ENCODE data around the gene NAALADL2. TPM values are rescaled to one million over a fixed set of nuclear protein-coding genes. Genes with fewer than 3 reads are reported as not detected.

NAALADL2 gene
- total RNA-seq, 1 experiment from 2014 or later: 2.7 TPM

- no TSS peak for BruUV-seq (replicated peaks)
- DNase-seq (ENCODE audit: low read depth, low spot score): no peak
- CTCF ChIA-PET: no interaction called here
- TF ChIP-seq SIN3A (IDR thresholded peaks at IDR 0.05; ENCODE audit: borderline replicate concordance, insufficient read depth, low read depth, low read length) (no peak), REST (IDR thresholded peaks at IDR 0.05; ENCODE audit: insufficient read depth in 1 of 2, low read depth in 2 of 2, low read length in 1 of 2) (no peak), CTCF (IDR thresholded peaks at IDR 0.05) (no peak), TCF7L2 (IDR thresholded peaks at IDR 0.05; ENCODE audit: low read depth, low read length) (no peak), POLR2AphosphoS5 (IDR thresholded peaks at IDR 0.05; ENCODE audit: low read depth, low read length) (no peak)
- H3K36me3 ChIP-seq (ENCODE audit: control insufficient read depth, insufficient read depth, low read length): no peaks in the 10 kb centered on the region
- no peaks in the 10 kb centered on the region for H3K4me1 ChIP-seq (ENCODE audit: control insufficient read depth, insufficient read depth, low read length)
- H3K27ac ChIP-seq (ENCODE audit: low read length): no peak overlapping the region
- intact Hi-C loops (cut with micrococcal nuclease; ENCODE audit: unreplicated experiment): no loop called here
- in situ Hi-C loops (cut with HindIII; ENCODE audit: low pct_unique_long_range_greater_than_20kb, low sequenced_read_pairs): no loop called here
- H3K9me3 ChIP-seq (ENCODE audit: control insufficient read depth, insufficient read depth, low read depth, low read length): 0 out of 2 replicates have a peak, but pooled peaks cover 6% of the 10 kb centered on the region
- H3K4me3 ChIP-seq (ENCODE audit: low read depth in 2 of 2, low read length in 2 of 2): no peak overlapping the region
- H3K27me3 ChIP-seq (ENCODE audit: control insufficient read depth, insufficient read depth, low read length): no peaks in the 10 kb centered on the region
- POLR2A ChIA-PET: no interaction called here
- ATAC-seq: no peak
These were observed 843.8 kb downstream of the NAALADL2 start for GRCh38 chr3:175702956-175703355.

GRCh38 chr3:175704366-175705055 is 845.4 kb downstream of the NAALADL2 start:
- no TSS peak for BruUV-seq (replicated peaks)
- TF ChIP-seq CTCF (IDR thresholded peaks at IDR 0.05) (no peak), REST (IDR thresholded peaks at IDR 0.05; ENCODE audit: insufficient read depth in 1 of 2, low read depth in 2 of 2, low read length in 1 of 2) (no peak), POLR2AphosphoS5 (IDR thresholded peaks at IDR 0.05; ENCODE audit: low read depth, low read length) (no peak), SIN3A (IDR thresholded peaks at IDR 0.05; ENCODE audit: borderline replicate concordance, insufficient read depth, low read depth, low read length) (no peak)
- H3K36me3 ChIP-seq (ENCODE audit: control insufficient read depth, insufficient read depth, low read length): no peaks in the 10 kb centered on the region
- H3K27ac ChIP-seq (ENCODE audit: low read length): no peak overlapping the region
- in situ Hi-C loops (cut with HindIII; ENCODE audit: low pct_unique_long_range_greater_than_20kb, low sequenced_read_pairs) (no loop called here), intact Hi-C loops (cut with micrococcal nuclease; ENCODE audit: unreplicated experiment) (no loop called here)
- no peaks in the 10 kb centered on the region for H3K27me3 ChIP-seq (ENCODE audit: control insufficient read depth, insufficient read depth, low read length)
- CTCF ChIA-PET: no interaction called here
- ATAC-seq: no peak
- POLR2A ChIA-PET: no interaction called here
- DNase-seq (ENCODE audit: low read depth, low spot score): no peak
- no peaks in the 10 kb centered on the region for H3K4me1 ChIP-seq (ENCODE audit: control insufficient read depth, insufficient read depth, low read length)
- H3K9me3 ChIP-seq (ENCODE audit: control insufficient read depth, insufficient read depth, low read depth, low read length): 0 out of 2 replicates have a peak, but pooled peaks cover 6% of the 10 kb centered on the region
- no peak overlapping the region for H3K4me3 ChIP-seq (ENCODE audit: low read depth in 2 of 2, low read length in 2 of 2)
